Stimulated activated CD8-positive, alpha-beta memory T cell treated with anti-CD3 and anti-CD28 coated beads, Interleukin-7, amount 100 ng/mL, for 48 hours (primary cell): ENCODE data around the gene ANO2.

Experiments
- DNase-seq, 2 donors: peaks; one replicate each; pipeline ENCODE4 v3.0.0-alpha.2; 2020; ENCODE audit warnings: low read depth in 1 of 2; ENCODE audit errors: extremely low read depth in 1 of 2

Gene ANO2

DNA sequence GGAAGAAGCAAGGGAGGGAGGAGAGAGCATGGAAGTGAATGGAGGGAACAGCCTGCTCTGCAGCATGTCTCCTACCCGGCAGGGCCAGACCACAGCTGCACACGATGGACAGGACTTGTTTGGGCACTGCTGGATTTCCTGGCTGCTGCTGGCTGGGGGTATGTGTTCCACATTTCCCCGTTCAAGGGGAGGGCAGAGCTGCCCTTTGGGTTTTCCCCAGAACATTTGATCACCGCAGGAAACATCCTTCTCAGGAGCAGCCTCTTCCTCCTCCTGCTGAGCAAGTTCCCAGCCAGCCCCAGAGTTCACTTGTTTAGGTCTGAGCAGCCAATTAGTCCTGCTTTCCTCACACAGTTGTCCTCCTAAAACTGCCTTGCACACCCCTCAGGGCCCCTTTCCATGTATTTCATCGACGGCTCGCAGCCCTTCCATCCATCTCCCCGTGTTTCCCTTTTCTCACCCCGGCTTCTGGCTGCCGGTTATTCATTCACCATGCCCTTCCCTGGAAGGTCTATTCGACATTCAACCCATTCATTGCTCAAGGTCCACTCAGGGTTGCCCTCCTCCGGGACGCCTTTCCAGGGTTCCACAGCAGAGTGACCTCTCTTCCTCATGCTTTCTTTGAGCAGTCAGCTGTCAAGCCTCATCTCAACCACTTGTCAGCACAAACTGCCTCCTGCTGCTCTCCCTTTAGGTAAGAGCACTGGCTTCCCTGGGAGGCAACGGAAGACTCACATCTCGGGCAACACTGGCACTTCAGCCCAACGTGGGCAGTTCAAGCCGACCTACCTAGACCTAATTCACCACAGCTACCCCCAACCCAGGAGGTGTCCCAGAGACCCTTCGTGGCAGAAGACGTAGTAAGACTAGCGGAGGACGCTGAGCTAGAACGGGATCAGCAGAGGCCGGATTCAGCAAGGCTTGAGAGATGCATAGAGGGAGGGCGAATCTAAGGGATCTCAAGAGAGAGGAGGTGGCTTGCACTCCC lies 20.1 kb upstream of the ANO2 start:
- no peak for DNase-seq

GRCh38 chr12:5963515-5963914 lies 18.5 kb upstream of the ANO2 start:
- no peak for DNase-seq

- DNase-seq, result no peak
Observed at GRCh38 chr12:5960783-5961182, 15.7 kb upstream of the ANO2 start.

GRCh38 chr12:5956987-5957386 lies 11.9 kb upstream of the ANO2 start:
- no peak for DNase-seq

DNA sequence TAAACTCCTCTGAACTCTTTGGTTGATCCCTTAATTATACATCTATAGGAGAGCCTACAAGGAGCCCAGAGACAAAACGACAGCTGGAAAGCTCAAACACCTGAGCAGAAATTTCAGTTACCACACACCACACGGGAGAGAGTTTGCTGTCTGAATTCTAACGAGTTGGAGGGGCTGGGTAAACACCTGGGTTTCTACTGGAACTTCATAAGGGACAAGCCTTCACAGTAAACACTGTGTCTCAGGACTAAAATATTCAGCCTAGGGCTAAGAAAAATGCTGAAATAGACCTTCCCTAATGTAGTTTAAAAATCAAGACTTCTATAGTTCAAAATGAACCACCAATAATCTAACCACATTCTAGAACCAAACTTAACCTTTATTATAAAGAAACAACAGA lies 9.6 kb upstream of the ANO2 start:
- no peak for DNase-seq

- no peak for DNase-seq
Observed at GRCh38 chr12:5953835-5954586, 9.0 kb upstream of the ANO2 start.

DNA sequence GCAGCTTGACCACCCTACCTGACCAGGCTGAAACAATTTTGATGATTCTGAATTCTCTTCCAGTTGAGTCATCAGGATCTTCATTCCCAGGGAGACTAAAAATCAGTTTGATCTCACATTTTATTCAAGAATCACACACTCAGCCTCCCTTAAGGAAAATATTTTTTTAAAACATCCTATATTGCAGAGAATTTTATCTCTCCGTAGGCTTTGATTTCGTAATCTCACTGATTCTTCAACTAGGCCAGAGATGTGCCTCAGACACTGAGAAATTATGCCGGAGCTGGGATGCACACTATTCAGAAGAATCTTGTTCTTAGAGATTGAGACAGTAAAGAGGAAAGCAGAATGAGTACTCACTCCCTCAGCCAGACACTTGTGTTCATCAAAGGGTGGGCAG lies 7.0 kb upstream of the ANO2 start:
- DNase-seq, result no peak

DNA sequence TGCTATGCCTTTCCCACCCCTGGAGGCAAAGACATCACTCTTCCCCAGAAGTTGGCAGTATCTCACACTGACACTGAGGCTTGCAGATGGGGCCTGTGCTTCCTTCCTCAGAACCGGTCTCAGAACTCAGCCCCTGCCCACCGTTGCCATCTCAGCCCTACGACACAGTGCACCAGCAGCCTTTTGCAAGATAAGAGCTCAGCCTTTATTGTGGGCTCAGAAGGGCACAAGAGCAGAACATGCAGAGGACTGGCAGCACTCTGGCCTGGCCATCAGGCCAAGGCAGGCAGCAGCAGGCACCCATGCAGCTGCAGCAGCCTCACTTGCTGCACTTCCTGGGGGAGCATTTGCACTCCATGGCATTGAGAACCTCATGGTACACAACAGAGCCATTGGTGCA lies 3.6 kb upstream of the ANO2 start:
- no peak for DNase-seq

GRCh38 chr12:5947006-5947405 lies 1.9 kb upstream of the ANO2 start:
- DNase-seq, result no peak

- DNase-seq, result no peak
Observed at GRCh38 chr12:5946388-5946787, 1.3 kb upstream of the ANO2 start.

GRCh38 chr12:5944688-5945070 lies 380 bp downstream of the ANO2 start:
- DNase-seq, result no peak

DNA sequence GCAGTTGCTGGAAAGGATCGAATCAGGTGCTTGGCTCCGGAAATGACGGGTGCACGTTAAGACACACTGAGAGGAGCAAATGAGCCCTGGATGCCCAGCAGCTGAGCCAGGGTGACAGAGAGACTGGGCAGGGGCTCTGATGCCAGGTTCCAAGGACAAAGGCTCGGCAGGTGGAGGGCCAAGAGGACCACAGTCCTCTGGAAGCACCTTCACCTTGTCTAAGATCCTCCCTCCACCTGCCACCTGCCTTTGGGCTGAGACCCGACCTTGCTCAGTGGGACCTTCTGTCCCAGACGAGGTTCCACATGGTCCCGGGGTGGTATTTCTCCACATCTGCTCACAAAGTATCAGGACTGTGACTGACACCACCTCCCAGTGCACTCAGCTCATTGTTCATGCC lies 1.0 kb downstream of the ANO2 start:
- no peak for DNase-seq

- DNase-seq, result no peak
Observed at GRCh38 chr12:5941907-5942306, 3.2 kb downstream of the ANO2 start.

DNA sequence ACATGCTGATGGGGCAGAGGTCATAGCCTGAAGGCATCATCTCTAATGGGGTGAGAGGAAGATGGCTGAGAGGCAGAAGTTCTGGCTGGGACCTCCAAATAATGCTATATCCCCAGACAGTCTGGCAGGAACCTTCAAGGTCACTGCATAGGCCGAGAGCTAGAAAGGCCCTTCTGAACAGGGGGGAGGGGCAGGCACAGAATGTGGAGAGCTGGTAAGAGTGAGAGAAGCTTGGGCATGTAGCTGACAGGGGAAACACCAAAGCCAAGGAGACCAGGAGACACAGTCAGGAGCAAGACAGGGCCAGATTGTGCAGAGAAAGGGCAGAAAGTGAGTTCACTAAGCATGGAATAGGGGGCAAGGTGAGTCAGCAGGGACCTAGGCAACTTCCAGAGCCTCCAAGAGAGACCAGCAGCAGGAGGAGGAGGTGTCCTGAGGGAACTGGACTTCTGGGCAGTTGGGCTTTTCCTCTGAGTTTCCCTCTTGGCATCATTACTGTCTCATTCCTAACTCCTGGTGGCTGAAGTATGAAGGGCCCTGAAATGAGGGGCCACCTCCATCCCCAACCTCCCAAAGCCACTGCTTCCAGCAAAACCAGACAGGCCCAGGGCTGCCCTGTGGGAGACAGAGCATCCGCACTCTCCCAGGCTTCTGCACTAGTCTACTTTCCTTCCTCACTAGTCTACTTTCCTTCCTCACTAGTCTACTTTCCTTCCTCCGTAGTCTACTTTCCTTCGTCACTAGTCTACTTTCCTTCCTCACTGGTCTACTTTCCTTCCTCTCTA lies 17.1 kb downstream of the ANO2 start:
- no peak for DNase-seq

DNA sequence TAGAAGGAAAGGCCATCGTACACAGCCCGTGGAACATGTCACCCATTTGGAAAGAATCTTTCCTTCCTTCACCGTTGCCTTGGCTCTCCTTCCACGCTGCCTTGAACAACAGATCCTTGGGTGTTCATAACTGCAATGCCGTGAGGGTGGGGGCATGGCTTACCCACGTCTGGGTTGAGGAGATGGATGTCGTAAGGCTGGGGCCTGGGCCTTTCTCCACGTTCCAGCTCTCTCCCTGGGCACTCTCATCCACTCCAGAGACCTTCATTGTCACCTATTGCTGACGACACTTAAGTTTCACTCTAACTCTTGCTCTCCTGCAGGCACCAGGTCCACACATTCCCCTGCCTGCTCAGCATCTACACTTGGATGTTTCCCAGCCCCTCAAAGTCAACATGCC lies 19.4 kb downstream of the ANO2 start:
- no peak for DNase-seq

DNA sequence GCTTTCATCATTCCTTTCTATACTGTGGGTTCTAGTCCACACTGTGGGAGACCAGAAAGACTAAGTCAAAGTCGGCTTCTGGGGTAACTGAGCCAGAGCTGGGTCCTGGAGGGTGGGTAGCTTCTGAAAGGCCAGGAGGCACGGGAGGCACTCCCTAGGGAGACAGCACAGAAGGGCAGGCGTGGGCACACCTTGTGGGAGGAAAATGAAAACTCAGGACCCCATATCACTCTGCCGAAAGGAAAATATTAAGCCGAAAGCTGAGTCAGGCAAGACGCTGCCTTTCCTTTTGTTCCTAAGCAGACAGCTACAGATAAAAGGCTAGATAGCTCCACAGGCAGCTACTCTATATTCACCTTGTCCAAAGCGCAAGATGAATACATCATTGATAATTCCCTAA lies 20.7 kb downstream of the ANO2 start:
- no peak for DNase-seq

DNA sequence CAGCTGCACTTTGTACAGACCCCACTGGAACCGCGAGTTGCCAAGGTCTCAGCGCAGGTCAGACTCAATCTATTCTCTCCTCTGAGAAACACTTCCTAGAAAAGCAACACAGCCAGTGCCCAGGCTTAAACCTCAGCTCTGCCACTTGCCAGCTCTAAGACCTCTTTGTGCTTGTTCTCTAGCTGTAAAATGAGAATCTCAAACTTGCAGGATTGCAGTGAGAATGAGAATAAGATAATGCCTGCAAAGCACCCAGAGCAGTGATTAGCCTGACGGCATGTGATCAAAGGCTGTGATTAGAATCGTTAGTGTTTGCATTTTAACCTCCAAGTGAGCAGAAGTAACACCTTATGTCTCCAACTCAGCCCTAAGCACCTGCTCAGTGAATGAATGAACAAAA lies 21.3 kb downstream of the ANO2 start:
- DNase-seq, result no peak

GRCh38 chr12:5923043-5923605 lies 21.9 kb downstream of the ANO2 start:
- no peak for DNase-seq

DNA sequence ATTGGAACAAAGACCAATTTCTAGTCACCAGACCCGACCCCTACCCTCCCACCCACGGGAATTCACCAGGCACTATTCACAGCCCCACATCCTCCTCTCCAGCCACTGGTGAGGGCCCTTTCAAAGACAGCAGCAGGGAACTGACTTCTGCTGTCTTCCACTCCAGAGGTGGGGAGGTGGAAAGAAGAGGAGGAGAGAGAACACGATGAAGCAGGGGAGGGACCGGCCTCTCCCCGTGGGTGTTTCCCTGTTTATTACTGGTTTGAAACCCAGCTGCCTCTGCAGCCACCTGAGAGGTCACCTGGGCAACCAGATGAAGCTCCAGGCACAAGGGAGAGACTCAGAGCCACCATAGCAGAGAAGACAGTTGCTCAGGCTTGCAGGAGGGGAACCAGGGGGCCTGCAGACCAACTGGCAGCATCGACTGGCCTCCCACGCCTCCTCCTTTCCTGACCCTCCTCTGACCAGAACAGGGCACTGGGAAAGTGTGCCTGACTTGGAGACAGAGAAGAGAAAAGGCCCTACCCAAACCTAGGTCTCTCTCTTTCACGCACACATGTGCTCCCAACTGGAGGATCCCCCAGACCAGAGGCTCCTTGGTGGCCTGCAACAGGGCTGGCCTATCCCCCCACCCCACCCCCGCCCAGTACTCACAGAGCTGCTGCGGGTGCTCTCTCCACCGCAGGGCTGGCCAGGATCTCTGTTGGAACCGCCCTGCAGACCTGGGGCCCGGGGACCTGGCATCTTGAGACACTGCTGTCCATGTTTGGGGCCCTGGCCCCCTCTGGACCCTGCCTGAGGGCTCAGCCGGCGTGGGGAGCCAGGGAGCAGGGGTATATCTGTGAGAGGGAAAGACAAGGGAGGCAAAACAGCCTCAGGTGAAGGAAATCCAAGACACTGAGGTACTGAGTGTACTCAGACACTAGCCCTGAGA lies 22.8 kb downstream of the ANO2 start:
- DNase-seq, result no peak
